Muscle layer of duodenum (tissue), 2 donors: ENCODE results near the gene TRIM49C.
"Not testable (repeated sequence)": the region's sequence is repeated elsewhere in the genome, so short reads cannot be mapped to it uniquely, and the experiment has no call there.

Experiments
- H3K27ac ChIP-seq: one replicate; pipeline ENCODE4 v1.7.0; 2013; ENCODE audit warnings: mild to moderate bottlenecking, low read length
- H3K27me3 ChIP-seq: one replicate; pipeline ENCODE4 v1.7.0; 2013; ENCODE audit warnings: low read depth, mild to moderate bottlenecking, control low read depth, low read length
- H3K36me3 ChIP-seq, 2 donors: one replicate each; pipeline ENCODE4 v1.7.0; 2013; ENCODE audit warnings: low read length in 2 of 2, control low read depth in 1 of 2, mild to moderate bottlenecking in 1 of 2; ENCODE audit not compliant: insufficient read depth in 2 of 2, control insufficient read depth in 1 of 2
- H3K4me1 ChIP-seq, 2 donors: one replicate each; pipeline ENCODE4 v1.7.0; 2013; ENCODE audit warnings: low read length in 2 of 2, mild to moderate bottlenecking in 2 of 2, control low read depth in 1 of 2, moderate library complexity in 1 of 2; ENCODE audit not compliant: insufficient read depth in 2 of 2, control insufficient read depth in 1 of 2
- H3K4me3 ChIP-seq, 2 donors: one replicate each; pipeline ENCODE4 v1.7.0; 2013; ENCODE audit warnings: low read length in 2 of 2, low read depth in 1 of 2, mild to moderate bottlenecking in 1 of 2
- H3K9me3 ChIP-seq, 2 donors: one replicate each; pipeline ENCODE4 v1.7.0; 2013; ENCODE audit warnings: low read length in 2 of 2, control low read depth in 1 of 2, mild to moderate bottlenecking in 1 of 2; ENCODE audit not compliant: control insufficient read depth in 1 of 2
- donor health status: healthy.

Gene TRIM49C

DNA sequence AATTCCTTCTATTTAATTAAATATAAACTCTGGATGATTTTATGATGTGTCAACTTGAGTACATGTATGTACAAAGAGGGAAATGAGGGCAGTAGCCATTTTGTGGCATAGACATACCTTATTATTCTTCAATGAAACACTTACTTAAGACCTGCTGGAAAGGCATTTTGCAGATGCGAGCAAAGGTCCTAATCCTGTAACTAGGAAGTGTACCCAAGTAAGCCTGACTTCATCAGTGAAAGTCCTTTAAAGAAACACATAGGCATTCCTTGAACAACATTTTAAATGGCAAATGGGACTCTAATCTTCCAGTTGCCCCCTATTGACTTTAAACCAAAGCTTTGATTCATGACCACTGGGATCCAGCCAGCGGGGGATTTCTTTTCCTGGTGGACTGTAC is at the start of gene TRIM49C:
TRIM49C (plus strand) TSS at position 301 of the 400 bp plus-strand sequence. CDS start 4,106 bp downstream, outside the sequence.
- not testable (repeated sequence) for H3K9me3 ChIP-seq, H3K27ac ChIP-seq, H3K36me3 ChIP-seq, H3K4me3 ChIP-seq, H3K27me3 ChIP-seq, H3K4me1 ChIP-seq

DNA sequence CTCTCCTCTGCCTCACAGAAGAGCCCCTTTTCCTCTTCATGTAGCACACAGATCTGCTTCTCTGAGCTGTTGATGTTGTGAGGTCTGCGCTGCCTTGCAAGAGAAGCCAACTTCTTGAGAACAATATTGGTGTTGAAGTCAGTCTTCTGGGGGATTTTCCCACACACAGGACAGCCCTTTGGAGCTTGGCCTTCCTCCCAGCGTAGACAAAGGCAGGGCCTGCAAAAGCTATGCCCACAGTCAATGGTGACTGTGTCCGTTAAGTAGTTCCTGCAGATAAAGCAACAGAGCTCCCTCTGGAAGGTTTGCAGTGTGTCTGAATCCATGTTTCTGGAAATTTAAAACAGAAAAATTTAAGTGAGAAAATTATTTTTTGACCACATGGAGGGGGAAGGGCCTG is 6.7 kb upstream of the TRIM49C start:
- H3K27me3 ChIP-seq, H3K4me3 ChIP-seq, H3K36me3 ChIP-seq, H3K4me1 ChIP-seq, H3K9me3 ChIP-seq, H3K27ac ChIP-seq: not testable (repeated sequence)

GRCh38 chr11:90051591-90052209 is 20.8 kb downstream of the TRIM49C start:
- not testable (repeated sequence) for H3K9me3 ChIP-seq, H3K4me3 ChIP-seq, H3K36me3 ChIP-seq, H3K4me1 ChIP-seq, H3K27ac ChIP-seq, H3K27me3 ChIP-seq

DNA sequence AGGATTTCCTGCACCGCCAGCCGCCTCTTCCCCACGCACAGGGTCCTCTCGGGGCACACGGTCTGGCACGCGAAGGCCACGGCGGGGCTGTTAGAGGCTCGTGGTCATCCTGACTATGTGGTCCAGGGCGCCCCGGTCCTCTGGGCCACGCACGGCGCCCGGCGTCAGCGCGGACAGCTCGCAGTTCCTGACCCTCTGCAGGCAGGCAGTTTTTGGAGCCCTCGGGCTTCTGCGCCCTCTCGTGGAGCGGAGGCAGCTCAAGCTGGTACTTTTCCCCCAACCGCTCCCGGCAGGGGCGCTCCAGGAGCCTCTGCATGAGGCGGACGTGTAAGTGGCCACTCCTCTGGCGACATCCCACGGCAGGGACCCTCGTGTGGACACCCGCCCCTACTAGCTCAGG is 21.4 kb downstream of the TRIM49C start:
- H3K36me3 ChIP-seq, H3K4me1 ChIP-seq, H3K27ac ChIP-seq, H3K4me3 ChIP-seq, H3K9me3 ChIP-seq, H3K27me3 ChIP-seq: not testable (repeated sequence)

- H3K4me1 ChIP-seq, H3K27me3 ChIP-seq, H3K36me3 ChIP-seq, H3K27ac ChIP-seq, H3K9me3 ChIP-seq, H3K4me3 ChIP-seq: not testable (repeated sequence)
Observed at GRCh38 chr11:90053545-90053944, 22.6 kb downstream of the TRIM49C start.

GRCh38 chr11:90085650-90086049 is 54.7 kb downstream of the TRIM49C start, which contains the start of gene UBTFL1:
Gene UBTFL1 (plus strand): TSS chr11:90085950. CDS start chr11:90085950, 0 bp downstream.
- not testable (repeated sequence) for H3K4me3 ChIP-seq, H3K4me1 ChIP-seq, H3K27me3 ChIP-seq, H3K36me3 ChIP-seq, H3K9me3 ChIP-seq, H3K27ac ChIP-seq

DNA sequence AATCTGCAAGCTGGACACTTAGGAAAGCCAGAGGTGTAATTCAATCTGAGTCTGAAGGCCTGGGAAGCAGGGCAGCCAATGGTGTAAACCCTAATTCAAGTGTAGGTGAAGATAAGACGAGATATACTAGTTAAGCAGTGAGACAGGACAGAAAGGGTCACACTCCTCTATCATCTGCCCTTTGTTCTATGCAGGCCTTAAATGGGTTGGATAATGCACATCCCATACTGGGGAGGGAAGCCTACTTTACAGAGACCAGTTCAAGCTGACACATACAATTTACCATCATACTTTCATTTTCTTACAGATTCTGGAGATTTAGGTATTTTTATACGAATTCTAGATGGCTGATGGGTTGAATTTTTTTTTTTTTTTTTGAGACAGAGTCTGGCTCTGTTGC is 57.8 kb downstream of the TRIM49C start:
- not testable (repeated sequence) for H3K27ac ChIP-seq, H3K4me3 ChIP-seq, H3K27me3 ChIP-seq, H3K4me1 ChIP-seq, H3K9me3 ChIP-seq, H3K36me3 ChIP-seq
